NB4 (cell line): ENCODE data around the gene ATP5PD.
A peak's percentile ranks its signal among the peaks of the same experiment; 100 is the strongest.

Experiments
- DNase-seq: peaks from one replicate; pipeline ENCODE4 v3.0.0; 2010; ENCODE audit warnings: low read depth
- H3K4me3 ChIP-seq: one replicate; pipeline ENCODE4 v1.5.1; 2011; ENCODE audit warnings: mild to moderate bottlenecking, low read depth, low read length, moderate library complexity
- CTCF ChIP-seq: IDR thresholded peaks from one replicate; pipeline ENCODE4 v1.5.1; 2012; ENCODE audit warnings: low read depth, low read length
- MAX ChIP-seq: IDR thresholded peaks from 2 replicates; pipeline ENCODE4 v1.6.1; 2011; ENCODE audit warnings: low read depth, low read length
- MYC ChIP-seq: IDR thresholded peaks from 2 replicates; pipeline ENCODE4 v1.6.1; 2011; ENCODE audit warnings: low read depth, low read length
- POLR2A ChIP-seq: IDR thresholded peaks from 2 replicates; pipeline ENCODE4 v1.6.1; 2011; ENCODE audit warnings: mild to moderate bottlenecking; ENCODE audit not compliant: insufficient read length; ENCODE audit errors: extremely low read depth

ATP5PD gene

DNA sequence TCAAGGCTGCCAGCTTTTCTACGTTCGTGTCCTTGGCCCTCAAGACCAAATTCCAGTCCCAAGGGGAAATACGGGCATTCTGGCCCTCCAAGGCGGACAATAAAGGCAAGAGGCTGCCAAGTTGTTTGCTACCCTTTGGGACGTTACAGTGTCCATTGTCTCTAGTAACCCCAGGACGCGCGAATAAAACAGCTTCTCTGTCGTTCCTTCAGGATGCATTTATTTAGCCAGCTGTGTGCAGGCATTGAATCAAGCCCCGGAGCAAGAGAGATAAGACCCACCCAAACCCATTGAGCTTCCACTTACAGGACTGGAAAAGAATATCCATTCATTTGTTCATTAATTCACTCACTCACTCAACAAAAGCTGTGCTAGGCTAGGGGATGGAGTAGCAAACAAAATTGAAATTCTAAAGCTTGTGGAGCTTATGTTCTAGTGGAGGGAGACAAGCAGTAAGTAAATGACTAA, 33.6 kb downstream of the ATP5PD start:
- peak overlapping the region; percentile 92 for H3K4me3 ChIP-seq
- TF ChIP-seq MYC, result no peak
- TF ChIP-seq CTCF, result no peak
- no peak for TF ChIP-seq POLR2A
- DNase-seq, result no peak

GRCh38 chr17:75012346-75013091, 34.2 kb downstream of the ATP5PD start, which contains the start of gene MRPL58:
Gene MRPL58 (plus strand): TSS chr17:75012670. CDS start chr17:75012687, 17 bp downstream.
- H3K4me3 ChIP-seq, result peak within 1 kb of the TSS; percentile 92
- TF ChIP-seq POLR2A (peak; percentile 77), MAX (peak; percentile 64), MYC (peak; percentile 88), CTCF (peak; percentile 37)
- peak; percentile 94 for DNase-seq

DNA sequence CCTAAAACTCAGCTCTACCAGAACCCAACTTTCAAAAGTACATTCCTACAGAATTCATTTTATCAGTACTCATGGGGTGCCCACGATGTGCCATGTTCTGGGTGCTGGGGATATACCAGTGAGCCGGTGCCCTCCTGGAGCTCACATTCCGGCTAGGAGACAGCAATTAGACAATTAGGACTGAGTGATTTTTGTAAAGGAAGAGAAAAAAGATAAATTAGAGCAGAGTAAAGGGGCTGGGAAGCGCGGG, 34.7 kb downstream of the ATP5PD start:
- peak overlapping the region; percentile 92 for H3K4me3 ChIP-seq
- no peak for DNase-seq
- TF ChIP-seq MAX (no peak), CTCF (no peak), MYC (no peak), POLR2A (no peak)

- H3K4me3 ChIP-seq, result peak overlapping the region; percentile 92
- TF ChIP-seq POLR2A, result no peak
- TF ChIP-seq CTCF, result no peak
- no peak for TF ChIP-seq MYC
- DNase-seq, result no peak
Measured at GRCh38 chr17:75011401-75012095, 35.2 kb downstream of the ATP5PD start.

GRCh38 chr17:75010683-75011400, 35.9 kb downstream of the ATP5PD start:
- no peak for DNase-seq

More at GRCh38 chr17:75010683-75011400, 35.9 kb downstream of the ATP5PD start:
- TF ChIP-seq MAX, result no peak
- TF ChIP-seq CTCF, result no peak
- no peak overlapping the region for H3K4me3 ChIP-seq
